AG04449 (cell line): ENCODE measurements around the gene ZNF260.

ENCODE experiments used
- CTCF ChIA-PET: fragments of 350-600 bp; formaldehyde crosslinking; extraction: SDS; loops from one replicate; lab custom pipeline; 2021; ENCODE audit warnings: antibody characterized with exemption; lab: Yijun Ruan, JAX
- POLR2A ChIA-PET: fragments of 400-600, 350-600 bp; formaldehyde crosslinking; extraction: SDS; loops from one replicate; lab custom pipeline; 2020; ENCODE audit warnings: antibody characterized with exemption, inconsistent platforms; lab: Yijun Ruan, JAX
- DNase-seq: peaks from one replicate; pipeline ENCODE4 v3.0.0-alpha.2; 2010; ENCODE audit warnings: low read depth, low spot score
- H3K4me3 ChIP-seq: 2 replicates; pipeline ENCODE4 v1.5.1; 2011; ENCODE audit warnings: low read depth, mild to moderate bottlenecking, control low read depth, low read length
- TF ChIP-seq, protein P1 (sequence below): IDR thresholded peaks from one replicate; pipeline ENCODE4 v1.5.1; 2011; ENCODE audit warnings: mild to moderate bottlenecking, moderate library complexity, low read length, control low read depth, inconsistent platforms; ENCODE audit not compliant: insufficient read depth; ENCODE audit errors: missing control alignments

Gene ZNF260

GRCh38 chr19:36528194-36528920 is at the start of gene ZNF260:
TSS of gene ZNF260 (minus strand) at chr19:36528271. CDS start at chr19:36515238, 13,033 bp downstream.
- CTCF ChIA-PET = no interaction called here
- DNase-seq = peak; percentile 82
- peak within 1 kb of the TSS; percentile 95 for H3K4me3 ChIP-seq
- TF ChIP-seq, protein P1, sequence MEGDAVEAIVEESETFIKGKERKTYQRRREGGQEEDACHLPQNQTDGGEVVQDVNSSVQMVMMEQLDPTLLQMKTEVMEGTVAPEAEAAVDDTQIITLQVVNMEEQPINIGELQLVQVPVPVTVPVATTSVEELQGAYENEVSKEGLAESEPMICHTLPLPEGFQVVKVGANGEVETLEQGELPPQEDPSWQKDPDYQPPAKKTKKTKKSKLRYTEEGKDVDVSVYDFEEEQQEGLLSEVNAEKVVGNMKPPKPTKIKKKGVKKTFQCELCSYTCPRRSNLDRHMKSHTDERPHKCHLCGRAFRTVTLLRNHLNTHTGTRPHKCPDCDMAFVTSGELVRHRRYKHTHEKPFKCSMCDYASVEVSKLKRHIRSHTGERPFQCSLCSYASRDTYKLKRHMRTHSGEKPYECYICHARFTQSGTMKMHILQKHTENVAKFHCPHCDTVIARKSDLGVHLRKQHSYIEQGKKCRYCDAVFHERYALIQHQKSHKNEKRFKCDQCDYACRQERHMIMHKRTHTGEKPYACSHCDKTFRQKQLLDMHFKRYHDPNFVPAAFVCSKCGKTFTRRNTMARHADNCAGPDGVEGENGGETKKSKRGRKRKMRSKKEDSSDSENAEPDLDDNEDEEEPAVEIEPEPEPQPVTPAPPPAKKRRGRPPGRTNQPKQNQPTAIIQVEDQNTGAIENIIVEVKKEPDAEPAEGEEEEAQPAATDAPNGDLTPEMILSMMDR = no peak
- POLR2A ChIA-PET = interaction anchor here (0.6 to 2.4 kb wide), 5 partner anchors 39 to 318 kb away, joined by 3 to 13 read pairs (median 4); partner anchors contain the start of genes ZNF146, ZNF529, ZNF565 and ZNF566

DNA sequence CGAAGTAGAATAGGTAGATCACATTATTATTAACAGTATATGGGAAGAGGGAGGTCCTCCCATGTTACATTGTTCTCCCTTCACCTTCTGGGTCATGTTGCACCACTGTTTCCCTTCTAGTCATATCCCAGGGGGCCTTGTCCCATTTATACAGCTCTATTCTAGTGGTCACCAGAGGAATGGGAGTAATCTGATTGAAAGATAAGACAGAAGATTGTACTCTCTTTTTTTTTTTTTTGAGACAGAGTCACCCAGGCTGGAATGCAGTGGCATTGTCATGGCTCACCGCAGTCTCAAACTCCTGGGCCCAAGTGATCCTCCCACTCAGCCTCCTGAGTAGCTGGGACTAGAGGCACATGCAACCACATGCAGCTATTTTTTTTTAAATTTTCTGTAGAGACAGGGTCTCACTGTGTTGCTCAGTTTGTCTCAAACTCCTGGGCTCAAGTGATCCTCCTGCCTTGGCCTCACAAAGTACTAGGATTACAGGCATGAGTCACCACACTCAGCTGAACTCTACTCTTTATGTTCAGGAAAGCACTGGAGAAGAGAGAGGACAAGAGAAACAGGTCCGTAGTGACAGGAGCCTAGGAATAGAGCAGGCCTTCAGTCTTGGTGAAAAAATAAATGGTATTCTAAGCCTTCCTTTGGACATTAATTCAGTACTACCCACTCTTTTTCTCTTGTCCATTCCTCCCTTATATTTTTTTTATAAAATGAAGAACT is 49.4 kb upstream of the ZNF260 start:
- TF ChIP-seq, protein P1 = no peak
- POLR2A ChIA-PET = no interaction called here
- no peak overlapping the region for H3K4me3 ChIP-seq

GRCh38 chr19:36574741-36575140 is 46.7 kb upstream of the ZNF260 start:
- DNase-seq = no peak
- ChIA-PET CTCF (no interaction called here), POLR2A (no interaction called here)
- no peak overlapping the region; the same call in 1 of the 2 replicates for H3K4me3 ChIP-seq
- TF ChIP-seq, protein P1 = no peak

More for the DNA sequence above, 49.4 kb upstream of the ZNF260 start:
- CTCF ChIA-PET = no interaction called here
- no peak for DNase-seq

DNA sequence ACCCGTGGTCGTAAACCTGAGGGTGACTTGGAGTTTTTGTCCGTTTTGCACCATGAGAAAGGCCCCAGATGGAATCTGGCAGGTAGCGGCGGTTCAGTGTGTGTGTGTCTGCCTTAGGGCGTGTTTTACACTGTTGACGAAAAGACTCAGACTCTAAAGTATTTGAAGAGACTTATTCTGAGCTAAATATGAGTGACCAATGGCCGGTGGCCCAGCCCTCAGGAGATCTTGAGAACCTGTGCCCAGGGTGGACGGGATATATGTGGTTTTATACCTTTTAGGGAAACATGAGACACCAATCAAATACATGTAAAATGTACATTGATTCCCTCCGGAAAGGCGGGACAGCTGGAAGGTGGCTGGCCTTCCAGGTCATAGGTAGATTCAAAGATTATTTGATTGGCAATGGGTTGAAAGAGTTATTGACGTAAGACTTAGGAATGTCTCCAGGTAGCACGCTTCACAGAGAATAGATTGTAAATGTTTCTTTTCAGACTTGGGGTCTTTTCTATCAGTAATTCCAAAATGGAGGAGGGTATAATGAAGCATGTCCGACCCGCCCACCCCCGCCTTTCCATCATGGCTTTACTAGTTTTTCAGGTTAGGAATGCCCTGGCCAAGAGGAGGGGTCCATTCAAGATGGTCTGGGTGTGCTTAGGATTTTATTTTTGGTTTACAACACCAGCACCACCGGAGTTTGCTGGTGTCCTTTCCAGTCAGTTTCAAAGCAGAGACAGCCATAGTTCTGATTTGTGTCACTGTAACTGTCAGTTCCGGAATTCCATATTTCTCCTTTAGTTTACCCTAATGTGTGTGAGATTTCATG is 46.0 kb upstream of the ZNF260 start:
- H3K4me3 ChIP-seq = peak overlapping the region; percentile 97
- TF ChIP-seq, protein P1 = no peak
- CTCF ChIA-PET = no interaction called here
- DNase-seq = peak; percentile 3
- POLR2A ChIA-PET = interaction anchor here (1.2 to 1.3 kb wide), 3 partner anchors 21 to 360 kb away, joined by 3 to 4 read pairs (median 3); partner anchors contain the start of genes ZNF146 and ZNF565

- TF ChIP-seq, protein P1 = no peak
- ChIA-PET CTCF (interaction anchor here (0.7 kb wide), 1 partner anchor 9 kb away, joined by 3 read pairs; no protein-coding TSS in a partner anchor), POLR2A (interaction anchor here (0.6 to 1.3 kb wide), 7 partner anchors 9 to 359 kb away, joined by 3 to 6 read pairs (median 3); partner anchors contain the start of genes ZNF146, ZNF260, ZNF382 and ZNF565)
- H3K4me3 ChIP-seq = peak within 1 kb of the TSS; percentile 97
- DNase-seq = peak; percentile 42
These were observed 45.2 kb upstream of the ZNF260 start, which contains the start of gene ZNF529 for GRCh38 chr19:36573020-36573894. TSS of gene ZNF529 (minus strand) at chr19:36573292. CDS start at chr19:36572346, 946 bp downstream.
